Measurements from ENCODE around the gene CRIP3. TPM values are rescaled to one million over a fixed set of nuclear protein-coding genes. Genes with fewer than 3 reads are reported as not detected.
A peak's percentile ranks its signal among the peaks of the same experiment; 100 is the strongest.
"Not testable (repeated sequence)": the region's sequence is repeated elsewhere in the genome, so short reads cannot be mapped to it uniquely, and the experiment has no call there.

Gene CRIP3, protein sequence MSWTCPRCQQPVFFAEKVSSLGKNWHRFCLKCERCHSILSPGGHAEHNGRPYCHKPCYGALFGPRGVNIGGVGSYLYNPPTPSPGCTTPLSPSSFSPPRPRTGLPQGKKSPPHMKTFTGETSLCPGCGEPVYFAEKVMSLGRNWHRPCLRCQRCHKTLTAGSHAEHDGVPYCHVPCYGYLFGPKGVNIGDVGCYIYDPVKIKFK
- total RNA-seq = not detected

DNA sequence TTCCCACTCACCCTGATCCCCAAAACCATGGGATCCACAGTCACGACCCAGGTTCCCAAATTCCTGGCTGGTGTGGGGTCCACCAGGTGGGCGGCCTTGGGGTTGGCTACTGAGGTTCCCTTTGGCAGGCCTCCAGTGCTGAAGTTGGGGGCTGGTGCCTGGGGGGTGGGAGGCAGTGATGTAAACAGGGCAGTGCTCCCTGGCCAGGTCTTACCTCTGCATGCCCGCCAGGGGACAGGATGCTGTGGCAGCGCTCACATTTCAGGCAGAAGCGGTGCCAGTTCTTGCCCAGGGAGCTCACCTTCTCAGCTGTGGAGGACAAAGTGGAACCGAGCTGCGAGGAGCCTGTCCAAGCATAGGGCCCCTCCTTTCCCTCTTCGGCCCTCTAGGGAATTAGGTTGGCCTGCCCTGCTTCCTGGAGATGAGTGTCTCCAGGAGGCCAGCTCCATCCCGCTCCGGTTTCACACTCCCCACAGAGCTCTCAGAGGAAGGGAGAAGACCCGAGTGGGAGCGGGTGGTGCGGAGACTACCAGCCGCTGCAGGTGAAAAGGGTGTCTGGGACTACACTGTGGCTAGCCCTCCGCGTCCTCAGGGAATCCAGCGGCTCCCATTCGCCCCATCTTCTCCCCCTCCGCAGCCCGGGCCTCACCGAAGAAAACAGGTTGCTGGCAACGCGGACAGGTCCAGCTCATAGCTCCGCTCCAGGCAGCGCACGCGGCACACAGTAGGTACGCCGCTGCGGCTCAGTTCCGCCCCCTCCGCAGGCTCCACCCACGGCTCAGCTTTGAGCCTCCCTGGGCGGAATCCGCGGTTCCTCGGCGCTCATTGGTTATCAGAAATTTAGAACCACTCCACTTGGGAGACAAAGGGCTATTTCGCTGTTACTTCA, at the start of gene CRIP3:
CRIP3 (minus strand) TSS at position 726 of the 889 bp plus-strand sequence; CDS start at position 692, 34 bp downstream.
- 7% methylated on average over 11 to 39 of the region's 39 CpGs for WGBS, 2 donors
- ATAC-seq = peak; percentile 71
- H3K9me3 ChIP-seq = no peaks in the 10 kb centered on the region
- H3K4me1 ChIP-seq = peaks cover 14% of the 10 kb centered on the region
- DNase-seq = peak; percentile 30 to 58 (median 54)
- intact Hi-C loops (cut with DNase I) = no loop called here
- H3K4me3 ChIP-seq = no peak within 1 kb of the TSS
- peak within 1 kb of the TSS in 2 of 4 donors; percentile 24 to 30 for H3K27ac ChIP-seq
- no peaks in the 10 kb centered on the region for H3K27me3 ChIP-seq
- TF ChIP-seq, protein P1, sequence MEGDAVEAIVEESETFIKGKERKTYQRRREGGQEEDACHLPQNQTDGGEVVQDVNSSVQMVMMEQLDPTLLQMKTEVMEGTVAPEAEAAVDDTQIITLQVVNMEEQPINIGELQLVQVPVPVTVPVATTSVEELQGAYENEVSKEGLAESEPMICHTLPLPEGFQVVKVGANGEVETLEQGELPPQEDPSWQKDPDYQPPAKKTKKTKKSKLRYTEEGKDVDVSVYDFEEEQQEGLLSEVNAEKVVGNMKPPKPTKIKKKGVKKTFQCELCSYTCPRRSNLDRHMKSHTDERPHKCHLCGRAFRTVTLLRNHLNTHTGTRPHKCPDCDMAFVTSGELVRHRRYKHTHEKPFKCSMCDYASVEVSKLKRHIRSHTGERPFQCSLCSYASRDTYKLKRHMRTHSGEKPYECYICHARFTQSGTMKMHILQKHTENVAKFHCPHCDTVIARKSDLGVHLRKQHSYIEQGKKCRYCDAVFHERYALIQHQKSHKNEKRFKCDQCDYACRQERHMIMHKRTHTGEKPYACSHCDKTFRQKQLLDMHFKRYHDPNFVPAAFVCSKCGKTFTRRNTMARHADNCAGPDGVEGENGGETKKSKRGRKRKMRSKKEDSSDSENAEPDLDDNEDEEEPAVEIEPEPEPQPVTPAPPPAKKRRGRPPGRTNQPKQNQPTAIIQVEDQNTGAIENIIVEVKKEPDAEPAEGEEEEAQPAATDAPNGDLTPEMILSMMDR (IDR thresholded peaks at IDR 0.05) = peak in 6 of 7 experiments; percentile 24 to 54 (median 47)
- peak in 1 of 3 donors; percentile 12 for TF ChIP-seq POLR2A (IDR thresholded peaks at IDR 0.05)
- no peaks in the 10 kb centered on the region for H3K36me3 ChIP-seq (replicated peaks in 1 of 2; ENCODE audit: insufficient read depth in 1 of 2, low read depth in 2 of 2)

GRCh38 chr6:43355862-43356590, 47.4 kb upstream of the CRIP3 start:
- ATAC-seq (no peak), DNase-seq (no peak)
- H3K9me3 ChIP-seq = no peaks in the 10 kb centered on the region
- WGBS, 2 donors = 87% methylated on average over 2 of the region's 2 CpGs
- no peak overlapping the region for H3K27ac ChIP-seq
- TF ChIP-seq, protein P1 (IDR thresholded peaks at IDR 0.05) = peak in 4 of 7 experiments; percentile 17 to 41 (median 27)
- no peak for TF ChIP-seq POLR2A (IDR thresholded peaks at IDR 0.05)
- no peaks in the 10 kb centered on the region for H3K4me1 ChIP-seq
- intact Hi-C loops (cut with DNase I) = no loop called here
- H3K4me3 ChIP-seq = no peak overlapping the region
- peaks cover 0 to 20% of the 10 kb centered on the region in 2 donors for H3K36me3 ChIP-seq (replicated peaks in 1 of 2; ENCODE audit: insufficient read depth in 1 of 2, low read depth in 2 of 2)
- H3K27me3 ChIP-seq = no peaks in the 10 kb centered on the region

- H3K27ac ChIP-seq; H3K9me3 ChIP-seq; H3K4me3 ChIP-seq; intact Hi-C loops (cut with DNase I); H3K27me3 ChIP-seq; DNase-seq; ATAC-seq; H3K4me1 ChIP-seq: not testable (repeated sequence)
- H3K36me3 ChIP-seq (replicated peaks in 1 of 2; ENCODE audit: insufficient read depth in 1 of 2, low read depth in 2 of 2) = peaks cover 0 to 17% of the 10 kb centered on the region in 2 donors
- 86 to 91% methylated on average over 5 of the region's 5 CpGs for WGBS, 2 donors
These were observed 43.3 kb upstream of the CRIP3 start for GRCh38 chr6:43351951-43352350.

- no peaks in the 10 kb centered on the region for H3K4me1 ChIP-seq
These were observed 38.8 kb upstream of the CRIP3 start for GRCh38 chr6:43347444-43347843.

More at GRCh38 chr6:43347444-43347843, 38.8 kb upstream of the CRIP3 start:
- Histone ChIP-seq H3K27me3 (no peaks in the 10 kb centered on the region), H3K27ac (no peak overlapping the region), H3K36me3 (replicated peaks in 1 of 2; ENCODE audit: insufficient read depth in 1 of 2, low read depth in 2 of 2) (peaks cover 0 to 11% of the 10 kb centered on the region in 2 donors), H3K9me3 (no peaks in the 10 kb centered on the region), H3K4me3 (no peak overlapping the region)
- no peak for TF ChIP-seq POLR2A (IDR thresholded peaks at IDR 0.05)
- TF ChIP-seq, protein P1 (IDR thresholded peaks at IDR 0.05) = no peak
- ATAC-seq (no peak), DNase-seq (no peak)
- 83 to 86% methylated on average over 3 of the region's 3 CpGs for WGBS, 2 donors
- intact Hi-C loops (cut with DNase I) = no loop called here
